Hypothalamus (tissue), 51 donors: Measurements from ENCODE around the gene OR5B21.

Source experiments
- DNase-seq, 51 donors: peaks; one replicate each; lab custom pipeline; 2025; lab: John Stamatoyannopoulos, UW

Gene OR5B21

GRCh38 chr11:58494101-58494500 is 13.8 kb downstream of the OR5B21 start:
- no peak for DNase-seq

- DNase-seq: no peak
Observed at GRCh38 chr11:58493676-58494075, 14.2 kb downstream of the OR5B21 start.

GRCh38 chr11:58490827-58491226 is 17.1 kb downstream of the OR5B21 start:
- DNase-seq: no peak

GRCh38 chr11:58487170-58487569 is 20.7 kb downstream of the OR5B21 start:
- DNase-seq: no peak

- DNase-seq: no peak
Observed at GRCh38 chr11:58485961-58486360, 21.9 kb downstream of the OR5B21 start.

- DNase-seq: no peak
Observed at GRCh38 chr11:58471892-58472291, 36.0 kb downstream of the OR5B21 start.

- DNase-seq: no peak
Observed at GRCh38 chr11:58466293-58466692, 41.6 kb downstream of the OR5B21 start.

- no peak for DNase-seq
Observed at GRCh38 chr11:58465690-58466089, 42.2 kb downstream of the OR5B21 start.
